Measurements from ENCODE around the gene SCUBE2.

SCUBE2 gene

GRCh38 chr11:9046481-9046880 is 44.9 kb downstream of the SCUBE2 start:
- no peak overlapping the region for H3K4me3 ChIP-seq (IDR thresholded peaks at IDR 0.05; ENCODE audit: insufficient read depth, low read depth, low read length)
- no peaks in the 10 kb centered on the region for H3K4me1 ChIP-seq (ENCODE audit: low read depth, poor library complexity, severe bottlenecking)
- no peaks in the 10 kb centered on the region for H3K36me3 ChIP-seq (ENCODE audit: insufficient read depth)
- no peaks in the 10 kb centered on the region for H4K20me1 ChIP-seq (ENCODE audit: insufficient read depth)
- no peak overlapping the region for H3K4me2 ChIP-seq
- no peaks in the 10 kb centered on the region for H3K27me3 ChIP-seq (ENCODE audit: insufficient read depth, low read depth)
- no peak overlapping the region for H3K9ac ChIP-seq
- H3K27ac ChIP-seq = no peak overlapping the region
- TF ChIP-seq, protein P1, sequence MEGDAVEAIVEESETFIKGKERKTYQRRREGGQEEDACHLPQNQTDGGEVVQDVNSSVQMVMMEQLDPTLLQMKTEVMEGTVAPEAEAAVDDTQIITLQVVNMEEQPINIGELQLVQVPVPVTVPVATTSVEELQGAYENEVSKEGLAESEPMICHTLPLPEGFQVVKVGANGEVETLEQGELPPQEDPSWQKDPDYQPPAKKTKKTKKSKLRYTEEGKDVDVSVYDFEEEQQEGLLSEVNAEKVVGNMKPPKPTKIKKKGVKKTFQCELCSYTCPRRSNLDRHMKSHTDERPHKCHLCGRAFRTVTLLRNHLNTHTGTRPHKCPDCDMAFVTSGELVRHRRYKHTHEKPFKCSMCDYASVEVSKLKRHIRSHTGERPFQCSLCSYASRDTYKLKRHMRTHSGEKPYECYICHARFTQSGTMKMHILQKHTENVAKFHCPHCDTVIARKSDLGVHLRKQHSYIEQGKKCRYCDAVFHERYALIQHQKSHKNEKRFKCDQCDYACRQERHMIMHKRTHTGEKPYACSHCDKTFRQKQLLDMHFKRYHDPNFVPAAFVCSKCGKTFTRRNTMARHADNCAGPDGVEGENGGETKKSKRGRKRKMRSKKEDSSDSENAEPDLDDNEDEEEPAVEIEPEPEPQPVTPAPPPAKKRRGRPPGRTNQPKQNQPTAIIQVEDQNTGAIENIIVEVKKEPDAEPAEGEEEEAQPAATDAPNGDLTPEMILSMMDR (conservative IDR thresholded peaks at IDR 0.05; ENCODE audit: low read depth, low read length) = no peak
- H3K79me2 ChIP-seq (ENCODE audit: insufficient read depth, low read depth) = no peaks in the 10 kb centered on the region
- H2AFZ ChIP-seq (ENCODE audit: low read depth) = no peak overlapping the region

DNA sequence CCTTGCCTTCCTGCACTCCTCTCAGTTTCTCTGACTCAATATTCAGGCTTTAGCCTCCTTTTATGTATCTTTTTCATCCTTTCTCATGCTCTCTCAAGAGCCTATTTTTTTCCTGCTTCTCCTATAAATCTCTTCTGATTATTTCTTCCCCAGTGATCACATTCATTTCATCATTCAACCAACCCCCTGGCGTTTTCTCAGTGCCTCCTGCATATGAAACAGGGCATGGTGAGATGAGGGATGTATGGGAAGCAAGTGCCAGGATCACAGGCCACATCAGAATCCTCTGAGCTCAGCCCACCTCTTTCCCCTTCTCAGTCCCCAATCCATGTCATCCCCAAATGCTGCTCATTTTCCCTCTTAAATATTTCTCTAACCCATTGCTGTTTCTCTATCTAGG is 48.9 kb downstream of the SCUBE2 start:
- no peak overlapping the region for H3K4me2 ChIP-seq
- no peaks in the 10 kb centered on the region for H3K36me3 ChIP-seq (ENCODE audit: insufficient read depth)
- no peak overlapping the region for H3K27ac ChIP-seq
- no peak overlapping the region for H2AFZ ChIP-seq (ENCODE audit: low read depth)
- H3K79me2 ChIP-seq (ENCODE audit: insufficient read depth, low read depth) = no peaks in the 10 kb centered on the region
- H3K4me1 ChIP-seq (ENCODE audit: low read depth, poor library complexity, severe bottlenecking) = no peaks in the 10 kb centered on the region
- no peaks in the 10 kb centered on the region for H4K20me1 ChIP-seq (ENCODE audit: insufficient read depth)
- no peak overlapping the region for H3K9ac ChIP-seq
- no peaks in the 10 kb centered on the region for H3K27me3 ChIP-seq (ENCODE audit: insufficient read depth, low read depth)
- no peak overlapping the region for H3K4me3 ChIP-seq (IDR thresholded peaks at IDR 0.05; ENCODE audit: insufficient read depth, low read depth, low read length)
- TF ChIP-seq, protein P1 (conservative IDR thresholded peaks at IDR 0.05; ENCODE audit: low read depth, low read length) = no peak

GRCh38 chr11:9041747-9042146 is 49.7 kb downstream of the SCUBE2 start:
- H3K4me1 ChIP-seq (ENCODE audit: low read depth, poor library complexity, severe bottlenecking) = no peaks in the 10 kb centered on the region
- no peak overlapping the region for H2AFZ ChIP-seq (ENCODE audit: low read depth)

DNA sequence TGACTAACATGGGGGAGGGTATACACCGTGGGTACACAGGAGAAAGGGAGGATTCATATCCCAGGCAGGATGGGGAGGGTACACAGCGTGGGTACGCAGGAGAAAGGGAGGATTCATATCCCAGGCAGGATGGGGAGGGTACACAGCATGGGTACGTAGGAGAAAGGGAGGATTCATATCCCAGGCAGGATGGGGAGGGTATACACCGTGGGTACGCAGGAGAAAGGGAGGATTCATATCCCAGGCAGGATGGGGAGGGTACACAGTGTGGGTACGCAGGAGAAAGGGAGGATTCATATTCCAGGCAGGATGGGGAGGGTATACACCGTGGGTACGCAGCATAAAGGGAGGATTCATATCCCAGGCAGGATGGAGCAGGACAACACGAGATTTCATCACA is 51.0 kb downstream of the SCUBE2 start:
- Histone ChIP-seq H3K27ac (no peak overlapping the region), H3K27me3 (ENCODE audit: insufficient read depth, low read depth) (no peaks in the 10 kb centered on the region), H3K79me2 (ENCODE audit: insufficient read depth, low read depth) (no peaks in the 10 kb centered on the region), H3K4me1 (ENCODE audit: low read depth, poor library complexity, severe bottlenecking) (no peaks in the 10 kb centered on the region), H2AFZ (ENCODE audit: low read depth) (no peak overlapping the region), H4K20me1 (ENCODE audit: insufficient read depth) (no peaks in the 10 kb centered on the region), H3K4me3 (IDR thresholded peaks at IDR 0.05; ENCODE audit: insufficient read depth, low read depth, low read length) (no peak overlapping the region), H3K9ac (no peak overlapping the region), H3K4me2 (no peak overlapping the region), H3K36me3 (ENCODE audit: insufficient read depth) (no peaks in the 10 kb centered on the region)
- TF ChIP-seq, protein P1 (conservative IDR thresholded peaks at IDR 0.05; ENCODE audit: low read depth, low read length) = no peak

More at GRCh38 chr11:9041747-9042146, 49.7 kb downstream of the SCUBE2 start:
- Histone ChIP-seq H3K4me2 (no peak overlapping the region), H3K4me3 (IDR thresholded peaks at IDR 0.05; ENCODE audit: insufficient read depth, low read depth, low read length) (no peak overlapping the region), H4K20me1 (ENCODE audit: insufficient read depth) (no peaks in the 10 kb centered on the region), H3K36me3 (ENCODE audit: insufficient read depth) (no peaks in the 10 kb centered on the region), H3K79me2 (ENCODE audit: insufficient read depth, low read depth) (no peaks in the 10 kb centered on the region), H3K27ac (no peak overlapping the region), H3K27me3 (ENCODE audit: insufficient read depth, low read depth) (no peaks in the 10 kb centered on the region), H3K9ac (no peak overlapping the region)
- TF ChIP-seq, protein P1 (conservative IDR thresholded peaks at IDR 0.05; ENCODE audit: low read depth, low read length) = no peak

Data from KMS-11 (cell line).